Nephron (organoid): Measurements from ENCODE around the gene SHROOM2.

Source experiments
- H3K27ac Mint-ChIP-seq, 3 experiments: 2 replicates each; pipeline ENCODE4 v1.8.0; 2020; ENCODE audit warnings: mixed read lengths in 3 of 3, mild to moderate bottlenecking in 2 of 3, moderate library complexity in 1 of 3
- H3K27me3 Mint-ChIP-seq: 2 replicates; pipeline ENCODE4 v1.8.0; 2021; ENCODE audit warnings: low read depth, mild to moderate bottlenecking, moderate library complexity, mixed read lengths
- H3K36me3 Mint-ChIP-seq: 2 replicates; pipeline ENCODE4 v1.8.0; 2020; ENCODE audit warnings: low read depth, mixed read lengths
- H3K4me1 Mint-ChIP-seq: 2 replicates; pipeline ENCODE4 v1.8.0; 2020; ENCODE audit warnings: mixed read lengths
- H3K4me3 Mint-ChIP-seq, 3 experiments: 2 replicates each; pipeline ENCODE4 v1.8.0; 2020; ENCODE audit warnings: mild to moderate bottlenecking in 3 of 3, mixed read lengths in 3 of 3, moderate library complexity in 2 of 3
- H3K9me3 Mint-ChIP-seq: 2 replicates; pipeline ENCODE4 v1.8.0; 2020; ENCODE audit warnings: mixed read lengths
- CTCF ChIP-seq, 3 experiments: fragments of 200-600 bp; sonication (generic); IDR thresholded peaks; one replicate each; pipeline ENCODE4 v1.5.0; 2021; ENCODE audit warnings: antibody characterized with exemption in 3 of 3; ENCODE audit not compliant: unreplicated experiment in 3 of 3

SHROOM2 gene

DNA sequence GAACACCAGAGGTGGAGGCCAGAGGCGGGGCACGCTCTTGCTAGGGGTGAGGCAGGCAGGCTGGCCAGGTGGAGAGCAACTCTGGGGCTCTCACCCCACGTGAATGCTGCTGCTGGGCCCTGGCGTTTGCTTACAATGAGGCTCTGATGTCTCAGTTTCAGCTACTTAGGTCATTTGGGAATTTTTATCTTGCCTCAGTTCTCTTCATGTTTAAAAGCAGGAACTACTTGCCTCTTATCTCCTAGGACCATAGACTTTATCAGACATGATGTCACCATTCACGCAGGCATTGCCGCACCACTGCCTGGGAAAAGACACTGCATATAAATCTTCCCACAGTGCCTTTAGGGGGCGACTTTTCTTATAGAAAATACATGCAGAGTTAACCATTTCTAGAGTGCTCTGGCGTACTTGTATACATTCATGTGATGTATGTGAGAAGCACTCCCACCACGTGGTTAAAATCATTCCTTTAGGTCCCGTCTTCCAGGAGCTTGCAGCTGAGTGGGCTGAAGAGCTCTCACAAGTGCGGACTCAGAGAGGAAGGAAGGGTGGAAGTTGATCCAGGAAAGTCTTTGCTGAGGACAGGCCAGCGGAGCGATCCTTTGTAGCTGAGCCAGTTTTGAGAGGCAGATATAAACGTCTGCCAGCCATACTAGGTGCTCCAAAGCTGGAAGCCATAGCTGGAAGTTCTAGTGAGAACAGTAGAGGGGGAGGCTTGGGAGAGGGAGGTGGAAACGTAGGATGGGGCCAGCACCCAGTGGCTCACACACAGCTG is 96.6 kb downstream of the SHROOM2 start:
- H3K4me3 Mint-ChIP-seq = peak overlapping the region in 2 of 3 experiments; percentile 20 to 53
- peaks cover 4% of the 10 kb centered on the region for H3K9me3 Mint-ChIP-seq
- H3K4me1 Mint-ChIP-seq = peaks cover 33% of the 10 kb centered on the region
- TF ChIP-seq CTCF (IDR thresholded peaks at IDR 0.05; ENCODE audit: unreplicated experiment in 3 of 3) = peak in 1 of 3 experiments; percentile 11
- no peaks in the 10 kb centered on the region for H3K27me3 Mint-ChIP-seq
- peak overlapping the region; percentile 93 to 95 (median 94) for H3K27ac Mint-ChIP-seq
- H3K36me3 Mint-ChIP-seq = peaks cover 13% of the 10 kb centered on the region

DNA sequence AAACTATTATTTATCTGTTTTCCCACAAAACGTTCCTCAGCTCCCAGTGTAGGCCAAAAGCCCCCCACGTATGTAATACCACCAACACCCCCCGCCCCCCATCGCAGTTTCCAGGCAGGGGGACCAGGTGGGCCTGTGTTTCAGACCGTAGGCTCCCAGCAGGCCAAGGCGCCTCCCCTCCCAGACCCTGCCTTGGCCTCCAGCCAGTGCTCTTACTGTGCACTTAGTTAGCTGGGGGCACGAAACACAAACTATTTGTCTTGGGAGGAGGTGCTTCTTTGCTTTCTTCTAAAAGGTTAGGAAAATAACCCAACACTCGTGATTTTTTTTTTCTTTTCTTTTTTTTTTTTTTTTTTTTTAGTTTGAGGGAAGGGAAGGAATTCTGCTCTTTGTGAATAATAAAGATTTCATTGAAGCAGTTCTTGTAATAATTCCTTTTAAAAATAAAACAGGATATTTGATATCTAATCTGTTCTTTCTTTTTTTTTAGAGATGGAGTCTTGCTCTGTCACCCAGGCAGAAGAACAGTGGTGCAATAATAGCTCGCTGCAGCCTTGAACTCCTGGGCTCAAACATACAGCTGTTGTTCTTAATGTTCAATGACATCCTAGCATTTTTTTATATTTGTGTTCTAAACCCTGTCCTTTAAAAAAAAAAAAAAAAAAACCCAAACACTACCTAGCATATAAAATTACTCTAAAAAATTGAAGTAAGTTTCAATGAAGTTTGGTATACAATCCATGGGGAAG is 98.0 kb downstream of the SHROOM2 start:
- no peak for TF ChIP-seq CTCF (IDR thresholded peaks at IDR 0.05; ENCODE audit: unreplicated experiment in 3 of 3)

DNA sequence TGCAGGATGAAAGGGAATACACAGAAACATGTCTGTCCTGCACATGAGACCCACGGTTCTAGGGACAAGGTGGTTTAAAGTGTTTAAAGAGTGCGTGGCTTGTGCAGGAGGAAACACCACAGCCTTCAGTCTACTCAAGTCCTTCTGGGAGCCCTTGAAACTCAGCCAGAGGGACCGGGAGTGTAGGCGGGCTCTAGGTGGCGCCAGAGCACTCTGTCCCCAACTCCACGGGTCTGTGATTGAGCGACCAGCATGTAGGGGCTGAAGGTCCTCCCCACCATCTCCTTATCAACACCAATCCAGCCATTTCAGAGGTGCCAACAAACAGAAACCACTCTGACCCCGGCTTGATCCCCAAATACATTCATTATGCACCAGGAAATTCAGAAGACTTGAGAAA is 98.9 kb downstream of the SHROOM2 start:
- no peaks in the 10 kb centered on the region for H3K27me3 Mint-ChIP-seq
- H3K4me1 Mint-ChIP-seq = peaks cover 44% of the 10 kb centered on the region
- peak overlapping the region in 1 of 3 experiments; percentile 56 for H3K27ac Mint-ChIP-seq
- TF ChIP-seq CTCF (IDR thresholded peaks at IDR 0.05; ENCODE audit: unreplicated experiment in 3 of 3) = peak; percentile 43 to 52 (median 44)
- no peak overlapping the region for H3K4me3 Mint-ChIP-seq
- H3K36me3 Mint-ChIP-seq = peaks cover 19% of the 10 kb centered on the region
- peaks cover 10% of the 10 kb centered on the region for H3K9me3 Mint-ChIP-seq

More for the DNA sequence above, 98.0 kb downstream of the SHROOM2 start:
- Mint-ChIP-seq H3K27ac (peak overlapping the region; percentile 93 to 95 (median 94)), H3K27me3 (no peaks in the 10 kb centered on the region), H3K36me3 (peaks cover 13% of the 10 kb centered on the region), H3K4me3 (no peak overlapping the region), H3K4me1 (peaks cover 40% of the 10 kb centered on the region), H3K9me3 (peaks cover 6% of the 10 kb centered on the region)

GRCh38 chrX:9887659-9888297 is 101.5 kb downstream of the SHROOM2 start:
- H3K36me3 Mint-ChIP-seq = peaks cover 19% of the 10 kb centered on the region
- no peak for TF ChIP-seq CTCF (IDR thresholded peaks at IDR 0.05; ENCODE audit: unreplicated experiment in 3 of 3)
- no peak overlapping the region for H3K4me3 Mint-ChIP-seq
- H3K27ac Mint-ChIP-seq = no peak overlapping the region
- H3K4me1 Mint-ChIP-seq = peaks cover 34% of the 10 kb centered on the region
- peaks cover 12% of the 10 kb centered on the region for H3K9me3 Mint-ChIP-seq
- no peaks in the 10 kb centered on the region for H3K27me3 Mint-ChIP-seq

- Mint-ChIP-seq H3K4me1 (peaks cover 22% of the 10 kb centered on the region), H3K4me3 (no peak overlapping the region), H3K36me3 (peaks cover 19% of the 10 kb centered on the region), H3K9me3 (peaks cover 13% of the 10 kb centered on the region), H3K27ac (peak overlapping the region in 1 of 3 experiments; percentile 47), H3K27me3 (no peaks in the 10 kb centered on the region)
- no peak for TF ChIP-seq CTCF (IDR thresholded peaks at IDR 0.05; ENCODE audit: unreplicated experiment in 3 of 3)
These were observed 102.8 kb downstream of the SHROOM2 start for GRCh38 chrX:9888953-9889470.
